ENCODE measurements around the gene TEDC1.

Gene TEDC1

DNA sequence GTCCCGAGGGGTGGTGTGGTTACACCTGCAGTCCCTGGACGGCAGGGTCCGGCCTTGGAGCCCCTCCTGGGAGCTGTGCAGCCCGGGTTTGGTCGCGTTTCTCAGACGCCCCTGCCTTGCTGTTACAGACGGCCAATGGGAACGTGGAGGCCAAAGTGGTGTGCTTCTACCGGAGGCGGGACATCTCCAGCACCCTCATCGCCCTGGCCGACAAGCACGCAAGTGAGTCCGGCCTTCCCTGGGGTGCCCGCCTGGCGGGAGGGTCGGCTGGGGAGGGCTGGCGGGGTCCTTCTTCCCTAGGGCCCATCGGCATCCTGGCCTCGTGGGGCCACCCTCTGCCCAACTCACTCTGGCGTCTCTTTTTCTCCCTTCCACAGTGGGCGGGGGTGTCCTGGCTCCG is 45.8 kb upstream of the TEDC1 start:
- no peak for TF ChIP-seq TCF12 (IDR thresholded peaks at IDR 0.05; ENCODE audit: low read depth)
- TF ChIP-seq, protein P1, sequence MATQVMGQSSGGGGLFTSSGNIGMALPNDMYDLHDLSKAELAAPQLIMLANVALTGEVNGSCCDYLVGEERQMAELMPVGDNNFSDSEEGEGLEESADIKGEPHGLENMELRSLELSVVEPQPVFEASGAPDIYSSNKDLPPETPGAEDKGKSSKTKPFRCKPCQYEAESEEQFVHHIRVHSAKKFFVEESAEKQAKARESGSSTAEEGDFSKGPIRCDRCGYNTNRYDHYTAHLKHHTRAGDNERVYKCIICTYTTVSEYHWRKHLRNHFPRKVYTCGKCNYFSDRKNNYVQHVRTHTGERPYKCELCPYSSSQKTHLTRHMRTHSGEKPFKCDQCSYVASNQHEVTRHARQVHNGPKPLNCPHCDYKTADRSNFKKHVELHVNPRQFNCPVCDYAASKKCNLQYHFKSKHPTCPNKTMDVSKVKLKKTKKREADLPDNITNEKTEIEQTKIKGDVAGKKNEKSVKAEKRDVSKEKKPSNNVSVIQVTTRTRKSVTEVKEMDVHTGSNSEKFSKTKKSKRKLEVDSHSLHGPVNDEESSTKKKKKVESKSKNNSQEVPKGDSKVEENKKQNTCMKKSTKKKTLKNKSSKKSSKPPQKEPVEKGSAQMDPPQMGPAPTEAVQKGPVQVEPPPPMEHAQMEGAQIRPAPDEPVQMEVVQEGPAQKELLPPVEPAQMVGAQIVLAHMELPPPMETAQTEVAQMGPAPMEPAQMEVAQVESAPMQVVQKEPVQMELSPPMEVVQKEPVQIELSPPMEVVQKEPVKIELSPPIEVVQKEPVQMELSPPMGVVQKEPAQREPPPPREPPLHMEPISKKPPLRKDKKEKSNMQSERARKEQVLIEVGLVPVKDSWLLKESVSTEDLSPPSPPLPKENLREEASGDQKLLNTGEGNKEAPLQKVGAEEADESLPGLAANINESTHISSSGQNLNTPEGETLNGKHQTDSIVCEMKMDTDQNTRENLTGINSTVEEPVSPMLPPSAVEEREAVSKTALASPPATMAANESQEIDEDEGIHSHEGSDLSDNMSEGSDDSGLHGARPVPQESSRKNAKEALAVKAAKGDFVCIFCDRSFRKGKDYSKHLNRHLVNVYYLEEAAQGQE (IDR thresholded peaks at IDR 0.05; ENCODE audit: low read depth) = no peak
- TF ChIP-seq, protein P2, sequence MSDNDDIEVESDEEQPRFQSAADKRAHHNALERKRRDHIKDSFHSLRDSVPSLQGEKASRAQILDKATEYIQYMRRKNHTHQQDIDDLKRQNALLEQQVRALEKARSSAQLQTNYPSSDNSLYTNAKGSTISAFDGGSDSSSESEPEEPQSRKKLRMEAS (IDR thresholded peaks at IDR 0.05) = no peak
- no peak for TF ChIP-seq FOXM1 (IDR thresholded peaks at IDR 0.05; ENCODE audit: borderline replicate concordance, low read depth)
- no peak for TF ChIP-seq EP300 (IDR thresholded peaks at IDR 0.05; ENCODE audit: borderline replicate concordance)
- no peak for TF ChIP-seq TEAD4 (IDR thresholded peaks at IDR 0.05)
- TF ChIP-seq NFIC (IDR thresholded peaks at IDR 0.05) = no peak
- no peak for TF ChIP-seq ZBTB7A (IDR thresholded peaks at IDR 0.05; ENCODE audit: low read depth)
- no peak for TF ChIP-seq CREB1 (IDR thresholded peaks at IDR 0.05; ENCODE audit: low read depth)
- TF ChIP-seq YY1 (IDR thresholded peaks at IDR 0.05; ENCODE audit: low read depth) = no peak
- no peak for TF ChIP-seq TAF1 (IDR thresholded peaks at IDR 0.05; ENCODE audit: low read depth)
- no peak for TF ChIP-seq CEBPB (IDR thresholded peaks at IDR 0.05)
- no peak for TF ChIP-seq EGR1 (IDR thresholded peaks at IDR 0.05)
- TF ChIP-seq RAD21 (IDR thresholded peaks at IDR 0.05; ENCODE audit: low read depth) = no peak
- TF ChIP-seq, protein P3, sequence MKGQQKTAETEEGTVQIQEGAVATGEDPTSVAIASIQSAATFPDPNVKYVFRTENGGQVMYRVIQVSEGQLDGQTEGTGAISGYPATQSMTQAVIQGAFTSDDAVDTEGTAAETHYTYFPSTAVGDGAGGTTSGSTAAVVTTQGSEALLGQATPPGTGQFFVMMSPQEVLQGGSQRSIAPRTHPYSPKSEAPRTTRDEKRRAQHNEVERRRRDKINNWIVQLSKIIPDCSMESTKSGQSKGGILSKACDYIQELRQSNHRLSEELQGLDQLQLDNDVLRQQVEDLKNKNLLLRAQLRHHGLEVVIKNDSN (IDR thresholded peaks at IDR 0.05) = no peak

DNA sequence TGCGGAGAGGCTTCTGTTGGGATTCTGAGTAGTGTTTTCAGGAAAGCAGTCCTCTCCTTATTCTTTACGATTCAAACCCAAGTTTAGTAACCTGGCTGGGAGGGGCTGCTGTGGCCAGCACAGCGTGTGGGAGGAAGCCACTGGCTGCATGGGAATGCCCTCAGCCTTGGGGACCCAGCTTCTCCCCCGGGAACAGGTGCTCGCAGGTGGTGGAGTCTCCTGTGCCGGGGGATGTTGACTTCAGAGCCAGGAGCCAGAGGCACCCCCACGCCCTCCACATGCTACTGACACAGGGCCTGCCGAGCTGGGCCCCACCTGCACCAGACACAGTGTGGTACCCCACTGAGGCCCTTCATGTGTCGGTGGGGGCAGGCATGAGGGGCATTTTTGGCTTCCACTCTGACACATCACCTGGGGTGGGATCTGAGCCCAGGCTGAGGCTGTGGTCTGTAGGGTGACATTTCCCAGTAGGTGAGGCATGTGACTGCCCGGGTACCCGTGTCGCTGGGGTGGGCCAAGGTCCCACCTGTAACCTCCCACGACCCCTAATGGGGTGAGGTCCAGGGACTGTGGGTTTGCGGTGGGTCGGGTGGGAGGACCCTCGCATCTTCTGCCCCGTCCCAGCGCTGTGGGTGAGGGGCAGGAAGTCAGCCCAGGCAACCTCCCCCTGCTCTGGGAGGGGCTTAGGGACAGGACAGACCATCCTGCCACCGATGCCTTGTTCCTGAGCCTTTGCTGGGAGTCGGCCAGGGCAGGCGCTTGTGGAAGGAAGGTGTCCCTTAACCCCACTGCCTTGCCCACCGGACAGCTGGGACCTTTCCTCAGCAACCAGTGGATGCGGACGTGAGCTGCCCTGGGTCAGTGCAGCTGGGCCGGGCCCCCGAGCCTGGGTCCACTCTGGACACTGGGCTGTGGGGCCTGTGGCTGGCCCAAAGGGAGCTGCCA is 44.9 kb upstream of the TEDC1 start:
- no peak for TF ChIP-seq CEBPB (IDR thresholded peaks at IDR 0.05)
- TF ChIP-seq CREB1 (IDR thresholded peaks at IDR 0.05; ENCODE audit: low read depth) = no peak
- no peak for TF ChIP-seq NFIC (IDR thresholded peaks at IDR 0.05)
- TF ChIP-seq, protein P3 (IDR thresholded peaks at IDR 0.05) = no peak
- TF ChIP-seq ZBTB7A (IDR thresholded peaks at IDR 0.05; ENCODE audit: low read depth) = no peak
- no peak for TF ChIP-seq TEAD4 (IDR thresholded peaks at IDR 0.05)

DNA sequence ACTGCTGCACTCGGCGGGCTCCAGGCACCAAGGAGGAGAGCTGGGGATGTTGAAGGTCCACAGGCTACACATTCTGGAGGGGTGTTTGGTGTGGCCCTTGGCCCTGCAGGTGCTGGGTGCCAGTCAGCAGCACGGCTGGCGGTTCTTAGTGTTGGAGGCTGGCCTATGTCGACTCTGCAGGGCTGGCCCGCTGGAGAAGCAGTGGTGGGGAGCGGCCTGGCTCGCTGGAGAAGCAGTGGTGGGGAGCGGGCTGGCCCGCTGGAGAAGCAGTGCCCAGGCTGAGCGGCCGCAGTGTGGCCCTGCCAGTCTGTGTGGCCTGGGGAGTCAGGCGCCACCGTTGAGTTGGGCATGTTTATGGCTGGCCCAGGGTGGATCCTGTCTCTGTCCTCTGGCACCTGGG is 44.1 kb upstream of the TEDC1 start:
- TF ChIP-seq, protein P2 (IDR thresholded peaks at IDR 0.05) = no peak
- no peak for TF ChIP-seq EGR1 (IDR thresholded peaks at IDR 0.05)
- no peak for TF ChIP-seq RAD21 (IDR thresholded peaks at IDR 0.05; ENCODE audit: low read depth)
- TF ChIP-seq NFIC (IDR thresholded peaks at IDR 0.05) = no peak

DNA sequence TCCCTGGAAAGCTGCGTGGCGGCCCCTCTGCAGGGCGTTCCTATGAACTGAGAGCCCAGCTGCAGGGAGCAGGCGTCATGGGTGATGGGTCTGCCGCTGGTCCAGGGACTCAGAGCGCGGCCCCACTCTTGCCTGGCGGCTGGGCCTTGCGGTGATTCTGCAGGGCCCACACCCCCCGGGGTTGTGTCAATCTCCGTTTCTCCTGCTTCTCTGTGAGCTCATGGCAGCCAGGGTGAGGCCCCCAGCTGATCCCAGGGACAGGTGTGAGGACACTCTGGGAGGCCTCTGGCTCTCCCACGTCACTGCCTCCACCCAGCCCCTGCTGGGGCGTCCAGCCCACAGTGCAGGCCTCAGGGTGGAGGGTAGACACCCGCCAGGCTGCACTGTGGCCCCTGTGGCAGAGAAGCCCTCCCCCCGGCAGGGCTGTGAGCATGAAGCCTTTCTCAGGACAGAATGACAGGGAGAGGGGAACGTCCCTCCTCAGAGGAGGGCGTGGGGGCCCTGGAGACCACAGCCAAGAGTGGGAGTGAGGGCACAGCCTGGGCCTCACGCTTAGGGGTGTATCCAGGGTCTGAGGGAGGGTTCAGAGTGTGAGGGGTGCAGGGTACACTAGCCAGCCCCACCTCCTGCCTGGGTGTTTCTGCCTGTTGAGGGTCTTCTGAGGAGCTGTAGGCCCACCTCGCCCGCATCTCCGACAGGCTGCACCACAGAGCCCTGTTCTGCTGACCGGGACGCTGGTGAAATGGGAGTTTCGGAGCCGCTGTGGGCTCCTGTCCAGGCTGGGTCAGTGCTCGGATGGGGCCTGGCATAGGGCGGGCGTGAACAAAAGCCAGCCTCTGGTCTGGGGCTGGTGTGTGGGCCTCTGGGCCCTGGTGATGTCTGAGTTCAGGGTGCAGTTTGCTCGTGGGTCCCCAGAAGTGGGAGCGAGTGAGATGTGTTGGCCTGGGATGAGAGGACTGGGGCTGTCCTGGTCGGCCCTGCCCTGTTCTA is 43.1 kb upstream of the TEDC1 start:
- TF ChIP-seq, protein P1 (IDR thresholded peaks at IDR 0.05; ENCODE audit: low read depth) = no peak
- TF ChIP-seq CREB1 (IDR thresholded peaks at IDR 0.05; ENCODE audit: low read depth) = no peak
- TF ChIP-seq NFIC (IDR thresholded peaks at IDR 0.05) = no peak
- TF ChIP-seq TEAD4 (IDR thresholded peaks at IDR 0.05) = no peak
- TF ChIP-seq, protein P3 (IDR thresholded peaks at IDR 0.05) = no peak
- TF ChIP-seq ZBTB7A (IDR thresholded peaks at IDR 0.05; ENCODE audit: low read depth) = no peak
- TF ChIP-seq TAF1 (IDR thresholded peaks at IDR 0.05; ENCODE audit: low read depth) = no peak
- TF ChIP-seq EGR1 (IDR thresholded peaks at IDR 0.05) = no peak
- no peak for TF ChIP-seq EP300 (IDR thresholded peaks at IDR 0.05; ENCODE audit: borderline replicate concordance)
- no peak for TF ChIP-seq YY1 (IDR thresholded peaks at IDR 0.05; ENCODE audit: low read depth)
- TF ChIP-seq RAD21 (IDR thresholded peaks at IDR 0.05; ENCODE audit: low read depth) = no peak
- no peak for TF ChIP-seq TCF12 (IDR thresholded peaks at IDR 0.05; ENCODE audit: low read depth)
- no peak for TF ChIP-seq CEBPB (IDR thresholded peaks at IDR 0.05)
- TF ChIP-seq, protein P2 (IDR thresholded peaks at IDR 0.05) = no peak
- no peak for TF ChIP-seq FOXM1 (IDR thresholded peaks at IDR 0.05; ENCODE audit: borderline replicate concordance, low read depth)
